GM19193 (cell line): ENCODE results near the gene SLC29A3.

Experiments
- POLR2A ChIP-seq: IDR thresholded peaks from 4 replicates; pipeline ENCODE4 v1.6.1; 2011; ENCODE audit not compliant: insufficient read depth, insufficient read length; ENCODE audit errors: extremely low read depth

Gene SLC29A3

DNA sequence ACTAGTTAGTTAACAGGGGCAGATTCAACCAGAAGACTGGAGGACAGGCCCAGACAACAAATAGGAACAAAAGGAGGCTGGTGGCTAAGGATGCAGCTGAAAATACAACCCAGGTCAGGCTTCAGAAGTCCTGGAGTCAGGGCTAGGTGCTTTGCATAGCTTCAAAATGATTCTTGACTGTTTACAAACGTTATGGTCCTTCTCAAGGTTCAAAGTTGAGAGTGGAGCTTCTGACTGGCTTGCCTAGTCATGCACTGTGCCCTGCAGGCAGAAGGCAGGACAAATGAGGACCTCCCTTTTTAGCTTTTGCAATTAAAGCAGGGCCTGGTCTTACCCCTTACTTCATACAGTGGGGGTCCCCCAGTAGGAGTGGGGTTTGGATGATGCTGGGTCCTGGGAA is 73.2 kb downstream of the SLC29A3 start:
- no peak for TF ChIP-seq POLR2A

DNA sequence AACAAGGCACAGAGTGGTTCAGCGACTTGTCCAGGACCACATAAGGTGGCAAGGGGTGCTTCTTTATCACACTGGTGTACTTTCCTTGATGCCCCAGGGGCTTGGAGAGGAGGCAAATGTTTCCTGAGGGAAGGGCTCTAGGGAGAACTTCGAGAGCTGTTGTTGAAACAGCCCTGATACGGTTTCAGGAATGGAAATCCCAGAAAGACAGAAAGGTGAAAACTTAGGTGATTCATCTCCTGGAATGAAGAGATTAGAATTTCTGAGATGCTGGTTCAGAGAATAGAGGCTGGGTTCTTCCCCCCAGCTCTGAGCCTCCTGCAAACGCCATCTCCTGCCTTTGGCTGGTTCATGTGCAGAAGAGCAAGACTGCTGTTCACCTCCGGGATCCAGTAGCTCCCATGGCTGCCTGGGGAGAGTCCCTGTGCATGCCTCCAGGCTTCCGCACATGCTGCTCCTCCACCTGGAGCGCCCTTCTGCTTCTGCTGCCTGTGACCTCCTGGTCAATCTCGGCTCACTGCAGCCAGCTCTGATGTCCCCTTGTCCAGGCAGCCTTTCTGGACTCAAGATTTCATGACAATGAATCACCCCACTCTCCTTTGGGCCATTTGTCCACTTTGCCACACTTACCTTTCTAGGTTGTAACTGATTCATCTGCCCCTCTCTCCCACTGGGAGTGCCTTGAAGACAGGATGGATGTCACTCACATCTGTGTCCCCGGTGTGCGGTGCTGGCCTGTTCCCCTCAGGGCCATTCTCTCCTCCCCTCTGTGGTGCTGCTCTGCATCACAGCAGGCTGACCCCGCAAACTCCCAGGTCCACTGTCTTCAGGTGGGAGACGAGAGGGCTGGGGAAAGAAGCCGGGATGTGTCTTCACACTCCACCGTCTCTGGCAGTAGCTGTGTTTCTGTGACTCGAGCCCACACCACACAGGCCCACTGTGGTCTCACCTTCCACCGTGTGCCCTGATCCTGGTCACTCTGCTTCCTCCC is 74.0 kb downstream of the SLC29A3 start:
- no peak for TF ChIP-seq POLR2A

DNA sequence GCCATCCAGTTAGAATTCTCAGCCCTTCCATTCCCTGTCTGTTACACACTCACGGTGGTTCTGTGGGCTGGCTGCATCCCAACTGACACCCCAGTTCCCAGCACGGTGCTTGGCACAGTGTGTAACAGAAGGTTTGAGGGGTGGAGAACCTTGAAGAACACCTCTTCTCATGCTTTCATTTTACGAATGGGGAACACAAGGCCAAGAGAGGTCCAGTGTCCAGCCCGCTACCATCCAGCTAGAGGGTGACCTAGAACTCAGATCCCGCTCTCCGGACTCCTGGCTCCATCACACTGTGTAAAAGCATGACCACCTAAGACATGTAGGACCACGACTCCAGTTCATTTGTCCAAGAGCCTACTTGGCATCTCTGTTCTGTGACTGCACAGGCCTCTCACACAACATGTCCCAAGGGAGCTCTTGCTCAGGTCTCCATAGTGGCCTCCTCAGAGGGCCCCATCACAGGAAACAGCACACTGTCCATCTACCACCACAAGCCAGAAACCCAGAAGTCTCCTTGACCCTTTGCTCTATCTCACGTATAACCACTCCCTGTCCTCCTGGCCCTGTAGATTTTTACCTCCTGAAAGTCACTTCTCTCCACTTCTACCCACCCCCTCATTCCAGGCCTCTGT is 74.9 kb downstream of the SLC29A3 start:
- TF ChIP-seq POLR2A: no peak

DNA sequence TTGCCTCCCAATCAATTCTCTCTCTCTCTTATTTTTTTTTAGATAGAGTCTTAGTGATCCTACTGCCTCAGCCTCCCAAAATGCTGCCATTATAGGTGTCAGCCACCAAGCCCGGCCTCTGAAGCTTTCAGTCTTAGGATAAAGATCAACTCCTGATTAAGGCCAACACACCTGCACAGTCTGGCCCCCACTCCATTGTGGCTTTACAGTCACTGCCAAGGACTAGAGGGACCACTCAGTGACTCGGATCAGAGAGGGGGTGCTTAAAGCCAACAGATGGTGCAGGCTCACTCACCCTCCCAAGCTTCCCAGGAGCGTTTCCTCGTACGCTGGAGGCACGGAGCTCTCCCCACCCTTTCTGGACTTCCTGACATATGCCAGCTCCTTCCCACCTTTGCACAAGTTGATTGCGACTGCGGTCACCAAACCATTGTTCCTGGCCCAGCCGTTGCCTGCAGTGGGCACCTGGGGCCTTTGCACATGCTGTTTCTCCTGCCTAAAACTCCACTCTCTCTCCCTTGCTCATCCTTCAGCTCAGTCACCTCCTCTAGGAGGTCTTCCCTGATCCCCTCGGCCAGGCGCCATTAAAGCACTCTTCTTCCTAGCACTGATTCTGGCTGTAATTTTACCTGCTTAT is 76.0 kb downstream of the SLC29A3 start:
- no peak for TF ChIP-seq POLR2A

DNA sequence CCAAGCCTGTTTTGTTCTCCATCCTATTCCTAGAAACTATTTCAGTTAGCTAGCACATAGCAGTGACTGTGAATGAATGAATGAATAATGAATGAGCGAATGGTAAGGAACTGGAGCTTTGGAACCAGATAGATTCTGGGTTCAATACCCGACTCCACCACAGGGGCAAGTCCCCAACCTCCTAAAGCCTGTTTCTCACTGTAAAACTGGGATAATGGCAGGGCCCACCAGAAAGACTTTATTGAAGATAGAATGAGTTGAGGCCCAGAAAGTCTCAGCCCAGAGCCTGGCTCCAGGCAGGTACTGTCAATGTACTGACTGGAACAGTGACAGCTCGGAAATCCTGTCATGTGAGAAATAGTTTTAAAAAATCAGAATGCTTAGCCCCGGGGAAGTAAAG is 76.6 kb downstream of the SLC29A3 start:
- no peak for TF ChIP-seq POLR2A

DNA sequence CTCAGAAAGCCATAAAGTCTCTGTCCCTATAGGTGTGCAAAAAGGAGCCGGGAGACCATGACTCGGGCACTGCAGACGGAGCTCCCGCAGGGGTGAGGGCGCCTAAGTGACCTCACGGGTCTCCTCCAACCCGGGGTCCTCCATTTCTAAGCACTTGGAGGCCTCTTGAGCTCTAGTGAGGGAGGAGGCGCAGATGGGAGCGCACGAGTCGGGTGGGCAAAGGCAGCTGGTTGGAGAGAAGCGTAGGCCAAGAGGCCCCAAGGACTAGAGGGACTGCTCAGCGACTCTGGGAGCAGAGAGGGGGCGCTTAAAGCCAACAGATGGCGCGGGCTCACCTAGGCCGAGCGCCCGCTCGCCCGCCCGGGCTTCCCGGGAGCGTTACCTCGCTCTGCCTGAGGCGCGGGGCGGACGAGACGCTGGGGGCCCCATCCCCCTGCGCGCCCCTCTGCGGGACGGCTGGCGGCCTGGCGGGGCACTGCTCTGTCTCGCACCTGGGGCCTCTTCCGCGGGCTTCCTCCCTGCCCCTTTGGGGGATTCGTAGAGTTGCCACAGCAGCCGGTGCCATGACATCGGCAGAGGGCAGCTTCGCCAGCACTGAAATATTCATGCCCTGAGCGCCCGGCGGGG is 77.1 kb downstream of the SLC29A3 start:
- no peak for TF ChIP-seq POLR2A

DNA sequence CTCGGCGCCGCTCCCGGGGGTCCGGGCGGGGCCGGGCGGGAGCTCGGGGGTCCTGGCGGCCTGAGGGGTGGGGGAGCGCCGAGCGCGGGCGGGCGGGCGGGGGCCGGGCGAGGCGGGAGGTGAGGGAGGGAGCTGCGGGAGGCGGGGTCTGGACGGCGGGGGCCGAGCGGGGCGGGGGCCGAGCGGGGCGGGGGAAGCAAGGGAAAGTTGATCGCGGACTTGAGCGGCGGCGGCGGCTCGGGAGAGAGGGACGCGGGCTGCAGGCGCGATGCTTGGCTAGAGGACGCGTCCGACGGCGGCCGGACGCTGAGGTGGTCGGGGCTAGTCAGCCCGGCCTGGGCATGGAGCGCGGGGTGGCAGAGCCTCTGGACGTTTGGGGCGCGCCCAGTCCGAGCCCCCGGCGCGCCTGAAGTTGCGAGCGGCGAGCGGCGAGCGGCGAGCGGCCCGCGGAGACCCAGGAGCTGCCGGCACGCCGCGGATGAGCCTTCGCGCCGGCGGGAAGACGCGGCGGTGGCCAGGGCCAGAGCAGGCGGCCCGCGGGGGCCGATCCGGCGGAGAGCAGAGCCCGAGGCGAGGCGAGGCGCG is 77.7 kb downstream of the SLC29A3 start, which contains the start of gene CDH23:
TSS of gene CDH23 (plus strand) at position 210 of the 585 bp plus-strand sequence. CDS start 42,912 bp downstream, outside the sequence.
- TF ChIP-seq POLR2A: no peak

DNA sequence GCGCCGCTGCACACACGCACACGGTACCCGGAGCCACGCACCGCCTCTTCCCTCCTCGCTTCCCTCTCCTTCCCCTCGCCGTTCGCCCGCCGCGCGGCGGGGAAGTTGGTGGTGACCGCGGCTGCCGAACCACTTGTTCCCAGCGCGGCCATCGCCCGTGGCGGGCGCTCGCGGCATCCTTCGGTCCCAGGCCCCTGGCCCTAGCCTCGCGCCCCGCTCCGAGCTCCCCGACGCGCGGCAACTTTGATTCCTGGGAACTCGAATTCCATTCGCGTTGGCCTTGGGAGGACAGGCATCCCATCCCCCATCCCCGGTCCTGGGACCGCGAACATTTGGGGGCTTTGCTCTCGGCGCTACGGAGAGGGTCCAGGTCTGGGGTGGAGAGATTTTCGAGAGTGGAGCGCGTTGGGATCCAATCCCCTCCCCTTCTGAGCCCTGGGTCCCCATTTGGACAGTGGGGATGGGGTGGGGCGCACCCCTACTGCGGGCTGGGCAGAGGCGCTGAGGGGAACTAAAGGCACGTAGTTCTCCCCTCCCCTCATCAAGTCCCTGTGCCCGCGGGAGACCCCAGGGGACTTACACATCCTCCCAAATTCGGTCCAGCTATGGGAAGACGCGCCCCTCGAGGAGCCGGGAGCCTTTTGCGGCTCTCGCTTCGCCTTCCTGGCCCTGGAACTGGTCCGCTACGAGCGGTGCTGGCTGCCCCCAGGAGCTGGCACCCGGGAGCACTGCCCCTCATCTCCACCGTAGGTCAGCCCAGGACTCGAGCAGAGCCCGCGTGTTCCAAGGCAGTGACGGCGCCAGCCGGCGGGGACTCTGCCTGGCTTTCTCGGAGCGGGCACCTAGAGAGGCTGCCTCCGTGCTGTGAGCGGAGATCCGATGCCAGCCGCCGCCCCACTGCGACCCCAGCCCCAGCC is 78.5 kb downstream of the SLC29A3 start:
- no peak for TF ChIP-seq POLR2A

DNA sequence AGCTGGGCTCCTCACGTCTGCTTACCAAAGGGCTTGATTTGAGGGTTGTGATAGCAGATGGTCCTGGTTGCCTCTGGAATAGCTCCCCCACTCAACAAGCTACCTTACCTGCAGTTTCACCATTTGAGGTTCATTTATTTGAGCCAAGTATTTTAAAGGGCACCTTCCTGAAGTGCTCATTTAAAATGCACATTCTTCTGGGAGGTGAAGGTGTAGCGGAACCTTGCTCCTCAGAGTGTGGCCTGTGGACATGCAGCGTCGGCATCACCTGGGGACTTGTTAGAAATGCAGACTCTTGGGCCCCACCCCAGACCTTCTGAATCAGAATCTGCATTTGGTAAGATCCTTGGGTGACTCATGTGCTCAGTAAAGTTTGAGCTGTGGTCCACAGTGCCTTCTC is 79.9 kb downstream of the SLC29A3 start:
- no peak for TF ChIP-seq POLR2A

DNA sequence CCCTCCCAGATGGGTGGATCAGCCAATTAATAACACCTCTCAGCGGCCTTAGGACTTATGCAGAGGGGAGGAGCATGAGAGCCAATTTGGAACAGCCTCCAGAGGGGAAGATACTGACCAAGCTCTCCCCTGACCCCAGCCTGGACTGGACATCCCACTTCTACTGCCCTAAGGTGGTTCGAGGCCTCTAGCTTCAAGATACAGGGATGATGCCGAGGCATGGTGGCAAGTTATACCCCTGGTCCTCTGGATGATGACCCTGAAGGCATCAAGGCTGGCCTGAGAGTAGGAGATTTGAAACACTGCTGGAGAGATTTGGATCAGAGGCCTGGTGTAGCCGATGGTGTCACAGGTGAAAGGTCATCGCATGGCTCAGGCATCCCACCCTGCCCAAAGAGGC is 80.9 kb downstream of the SLC29A3 start:
- TF ChIP-seq POLR2A: no peak

DNA sequence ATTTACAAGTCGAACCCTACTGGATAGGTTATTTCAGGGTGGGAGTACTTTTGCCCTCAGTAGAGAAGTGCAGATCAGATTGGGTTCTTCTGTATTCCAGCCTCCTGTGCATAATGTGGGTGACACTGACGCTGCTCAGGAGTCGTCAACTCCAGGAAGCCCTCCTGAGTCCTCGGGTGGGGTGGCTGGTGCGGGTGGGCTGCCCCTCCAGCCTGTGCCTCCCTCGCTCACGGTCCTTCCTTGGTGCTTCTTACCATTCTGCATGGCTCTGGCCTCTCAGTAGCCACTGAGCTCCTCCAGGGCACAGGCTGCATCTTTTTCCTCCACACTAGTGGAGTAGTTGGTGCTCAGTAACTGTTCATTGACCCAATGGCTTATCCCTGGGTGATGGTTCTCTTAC is 82.0 kb downstream of the SLC29A3 start:
- TF ChIP-seq POLR2A: no peak

DNA sequence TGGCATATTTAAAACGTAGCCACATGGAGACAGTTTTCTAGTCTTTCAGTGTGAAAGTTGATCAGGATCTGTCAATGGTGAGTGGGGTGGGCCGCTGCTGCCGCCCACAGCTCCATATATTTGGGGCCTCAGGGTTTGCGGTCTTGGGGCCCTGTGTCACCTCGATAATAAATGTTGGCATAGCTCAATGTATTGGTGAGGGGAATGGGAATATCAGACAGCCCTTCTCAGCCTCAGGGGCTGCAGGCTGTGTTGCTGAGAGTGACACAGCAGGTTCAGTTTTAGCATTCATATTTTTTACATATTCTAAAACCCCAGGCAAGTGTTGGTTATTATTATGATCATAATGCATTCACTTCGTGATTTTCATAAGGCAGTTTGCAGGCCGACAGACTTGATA is 82.9 kb downstream of the SLC29A3 start:
- TF ChIP-seq POLR2A: no peak

DNA sequence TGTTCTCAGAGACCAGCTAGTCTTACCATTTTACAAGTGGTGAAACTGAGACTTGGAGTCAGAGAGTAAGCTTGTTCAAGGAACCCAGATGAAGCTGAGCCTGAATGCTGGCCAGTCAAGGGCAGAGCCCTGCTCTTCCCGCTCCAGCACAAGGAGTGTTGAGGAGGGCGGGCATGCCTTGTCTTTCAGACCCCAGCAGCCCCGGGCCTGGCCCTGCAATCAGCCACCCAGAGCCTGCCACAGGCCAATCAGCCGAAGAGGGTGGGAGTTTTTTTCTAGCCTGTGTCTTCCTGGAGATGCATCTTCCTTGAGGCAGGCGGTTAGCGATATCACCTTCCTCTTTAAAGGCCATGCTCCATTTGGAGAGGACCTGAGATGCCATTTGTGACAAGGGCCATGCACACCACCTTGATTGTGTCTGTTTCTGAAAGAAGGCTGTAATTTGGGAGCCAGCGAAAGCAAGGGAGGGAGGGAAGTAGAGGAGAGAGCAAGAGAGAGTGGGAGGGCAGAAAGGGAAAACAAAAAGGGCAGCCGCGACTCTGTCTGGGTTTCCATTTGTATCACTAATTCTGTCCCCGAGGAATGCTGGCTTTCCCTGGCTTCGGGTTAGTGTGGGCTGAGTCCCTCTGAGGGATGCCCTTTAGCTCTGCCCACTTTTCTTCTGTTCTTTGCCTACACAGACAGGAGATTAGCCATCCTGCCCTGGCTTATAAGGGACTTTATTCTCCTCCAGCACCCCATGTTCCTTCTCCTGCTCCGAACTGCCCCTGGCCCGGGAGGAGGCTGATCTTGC is 85.6 kb downstream of the SLC29A3 start:
- no peak for TF ChIP-seq POLR2A
